Fibroblast of peridontal ligament (primary cell): Measurements from ENCODE around the gene MTFMT.
"Not testable (repeated sequence)": the region's sequence is repeated elsewhere in the genome, so short reads cannot be mapped to it uniquely, and the experiment has no call there.

ENCODE experiments used
- DNase-seq: peaks from one replicate; pipeline ENCODE4 v3.0.0-alpha.2; 2010; ENCODE audit errors: extremely low read depth

MTFMT gene

DNA sequence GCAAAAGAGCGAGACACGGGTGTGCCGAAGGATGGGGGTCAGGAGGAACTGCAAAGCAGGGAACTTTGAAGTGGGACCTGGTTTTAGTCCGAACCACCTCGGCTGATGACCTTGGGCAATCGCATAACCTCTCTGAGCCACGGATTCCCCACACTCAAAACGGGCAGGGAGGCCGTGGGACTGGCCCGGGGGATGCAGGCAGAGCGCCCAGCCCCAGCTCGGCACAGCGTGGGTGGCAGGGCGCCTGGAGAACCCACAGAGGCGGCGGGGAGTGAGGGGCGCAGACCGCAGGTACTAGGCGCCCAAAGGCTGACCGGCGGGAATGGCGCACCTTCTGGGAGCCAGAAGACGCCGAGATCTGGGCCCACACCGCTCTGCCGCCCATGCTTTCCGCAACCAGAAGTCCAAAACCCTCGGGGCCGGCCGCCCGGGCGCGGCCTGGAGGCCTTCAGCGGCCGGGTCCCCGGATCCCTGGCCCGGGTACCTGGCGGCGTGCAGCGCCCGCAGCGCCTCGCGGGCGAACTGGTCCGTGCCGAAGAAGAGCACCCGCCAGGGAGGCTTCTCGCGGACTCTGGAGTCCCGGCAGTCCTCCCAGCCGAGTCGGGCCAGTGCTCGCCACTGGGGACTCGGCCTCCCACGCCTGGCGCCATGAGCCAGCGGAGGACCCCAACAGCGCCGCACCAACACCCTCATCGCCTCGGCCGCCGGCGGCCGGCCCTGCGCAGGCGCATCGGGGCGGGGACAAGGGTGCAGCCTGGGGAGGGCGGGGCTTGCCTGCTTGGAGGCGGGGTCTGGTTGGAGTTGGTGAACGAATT is at the start of gene MTFMT:
Gene MTFMT, minus strand, starts transcription at position 719 of the 815 bp plus-strand sequence. Its CDS starts 26 bp downstream, at position 693.
- DNase-seq, result peak; percentile 63

- DNase-seq, result peak; percentile 57
These were observed 48.5 kb upstream of the MTFMT start for GRCh38 chr15:65077981-65078352.

- no peak for DNase-seq
These were observed 48.0 kb upstream of the MTFMT start for GRCh38 chr15:65077291-65077980.

DNA sequence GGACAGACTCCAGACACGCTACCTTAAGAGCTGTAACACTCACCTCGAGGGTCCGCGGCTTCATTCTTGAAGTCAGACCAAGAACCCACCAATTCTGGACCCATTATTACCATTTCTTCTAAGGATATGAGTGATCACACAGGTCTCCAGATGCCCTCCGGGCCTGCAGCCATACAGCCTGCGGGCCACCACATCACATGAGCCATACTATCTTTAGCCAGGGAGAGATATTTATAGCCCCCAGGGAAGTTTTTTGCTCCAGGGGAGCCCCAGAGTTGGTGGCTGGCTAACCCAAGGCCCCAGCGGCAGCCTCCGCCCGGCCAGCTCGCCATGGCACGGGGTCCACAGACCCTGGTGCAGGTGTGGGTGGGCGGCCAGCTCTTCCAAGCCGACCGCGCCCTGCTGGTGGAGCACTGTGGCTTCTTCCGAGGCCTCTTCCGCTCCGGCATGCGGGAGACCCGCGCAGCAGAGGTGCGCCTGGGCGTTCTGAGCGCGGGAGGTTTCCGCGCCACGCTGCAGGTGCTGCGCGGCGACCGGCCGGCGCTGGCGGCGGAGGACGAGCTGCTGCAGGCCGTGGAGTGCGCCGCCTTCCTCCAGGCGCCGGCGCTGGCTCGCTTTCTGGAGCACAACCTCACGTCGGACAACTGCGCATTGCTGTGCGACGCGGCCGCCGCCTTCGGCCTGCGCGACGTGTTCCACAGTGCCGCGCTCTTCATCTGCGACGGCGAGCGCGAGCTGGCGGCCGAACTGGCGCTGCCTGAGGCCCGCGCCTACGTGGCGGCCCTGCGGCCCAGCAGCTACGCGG is 47.2 kb upstream of the MTFMT start, which contains the start of gene KBTBD13:
Gene KBTBD13, plus strand, starts transcription at position 261 of the 805 bp plus-strand sequence. Its CDS starts 70 bp downstream, at position 331.
- DNase-seq, result no peak

- not testable (repeated sequence) for DNase-seq
These were observed 46.4 kb upstream of the MTFMT start for GRCh38 chr15:65075607-65076395.

- not testable (repeated sequence) for DNase-seq
These were observed 45.5 kb upstream of the MTFMT start for GRCh38 chr15:65074946-65075345.

DNA sequence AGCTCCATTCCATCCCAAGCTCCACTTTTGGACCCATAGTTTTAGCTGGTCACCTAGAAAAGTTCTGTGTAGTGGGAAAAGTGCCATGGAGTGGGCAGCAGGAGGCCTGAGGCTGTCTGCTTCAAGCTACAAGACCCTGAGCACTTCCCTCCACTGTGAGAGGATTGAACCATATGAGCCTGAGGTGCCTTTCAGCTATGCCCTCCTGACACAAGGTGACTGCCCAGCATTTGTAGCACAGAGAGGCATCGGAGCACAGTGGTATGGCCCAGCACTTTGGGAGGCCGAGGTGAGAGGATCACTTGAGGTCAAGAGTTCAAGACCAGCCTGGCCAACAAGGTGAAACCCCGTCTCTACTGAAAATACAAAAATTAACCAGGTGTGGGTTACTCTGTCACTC is 43.2 kb upstream of the MTFMT start:
- DNase-seq, result no peak

DNA sequence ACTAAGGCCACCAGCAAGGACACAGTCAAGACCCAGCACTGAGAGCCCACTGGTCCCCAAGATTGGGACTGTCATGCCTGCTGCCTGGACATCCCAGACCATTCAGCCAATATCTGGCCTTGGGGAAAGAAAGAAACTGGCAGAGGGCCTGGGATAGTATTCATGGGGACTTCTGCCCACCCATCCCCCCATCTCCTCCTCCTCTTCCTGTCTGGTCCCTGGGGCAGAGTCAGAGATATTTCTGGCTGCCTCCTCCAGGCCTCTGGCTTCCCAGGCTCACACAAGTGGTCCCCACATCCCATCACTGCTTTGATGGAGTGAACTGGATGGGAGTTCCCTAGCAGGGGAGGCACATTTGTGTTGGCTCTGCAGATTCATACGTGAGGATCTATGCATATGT is 42.6 kb upstream of the MTFMT start:
- peak; percentile 22 for DNase-seq

DNA sequence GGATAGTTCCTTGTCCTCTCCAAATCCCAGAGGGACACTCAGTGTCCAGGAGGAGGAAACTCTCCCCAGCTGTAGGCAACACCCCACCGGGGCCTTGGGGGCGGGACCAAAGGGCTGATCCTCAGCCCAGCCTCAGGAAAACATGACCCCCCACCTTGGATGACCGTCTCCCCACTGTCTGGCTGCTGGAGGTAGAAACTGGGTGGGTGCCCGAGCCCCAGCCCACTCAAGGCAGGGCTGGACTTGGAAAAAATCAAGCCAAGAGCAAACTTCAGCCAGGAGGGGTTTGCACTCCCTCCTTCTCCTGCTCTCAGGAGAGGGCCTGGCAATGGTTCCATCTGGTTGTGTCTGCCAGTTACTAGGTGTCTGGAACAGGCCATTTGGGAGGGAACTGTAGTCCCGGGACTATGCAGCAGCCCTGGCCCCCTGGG is 42.0 kb upstream of the MTFMT start:
- no peak for DNase-seq

- no peak for DNase-seq
These were observed 40.5 kb upstream of the MTFMT start for GRCh38 chr15:65069779-65070546.

GRCh38 chr15:65069179-65069578 is 39.7 kb upstream of the MTFMT start:
- peak; percentile 99 for DNase-seq

- DNase-seq, result peak; percentile 82
These were observed 39.0 kb upstream of the MTFMT start for GRCh38 chr15:65068403-65068788.

DNA sequence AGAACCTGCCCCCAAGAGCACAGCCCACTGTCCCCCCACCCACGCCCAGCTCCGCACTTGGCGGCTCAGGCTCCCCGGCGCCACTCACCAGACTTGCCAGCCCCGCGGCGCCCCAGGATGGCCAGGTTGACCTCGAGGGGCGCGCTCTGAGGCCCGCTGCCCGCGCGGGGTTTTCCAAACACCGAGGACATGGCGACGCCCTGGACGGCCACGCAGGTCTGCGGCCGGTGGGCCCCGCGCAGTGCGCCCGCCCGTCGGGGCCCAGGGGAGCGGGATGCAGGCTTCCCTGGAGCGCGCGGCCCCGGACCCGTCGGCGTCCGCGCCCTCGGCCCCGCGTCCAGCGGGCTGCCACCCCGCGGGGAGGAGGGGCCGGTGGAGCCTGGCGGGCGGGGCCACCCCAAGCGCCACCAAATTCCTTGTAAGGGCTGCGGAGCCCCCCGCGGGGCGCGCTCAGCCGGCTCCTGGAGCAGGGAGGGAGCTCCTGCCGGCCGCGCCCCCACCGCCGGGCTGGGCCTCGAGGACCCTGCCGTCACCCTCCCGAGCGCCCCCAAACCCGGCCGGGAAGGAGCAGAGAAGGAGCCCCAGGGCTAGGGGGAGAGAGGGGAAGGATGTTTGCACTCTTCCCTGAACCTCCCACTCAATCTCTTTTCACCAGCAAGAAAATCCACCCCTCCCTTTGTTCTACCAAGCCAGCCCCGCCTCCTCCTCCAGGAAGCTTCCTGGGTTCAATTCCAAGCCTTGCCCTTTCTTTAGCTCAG is 38.4 kb upstream of the MTFMT start, which contains the start of gene RASL12:
Gene RASL12, minus strand, starts transcription at position 347 of the 758 bp plus-strand sequence. Its CDS starts 156 bp downstream, at position 191.
- DNase-seq, result no peak

- DNase-seq, result no peak
These were observed 37.8 kb upstream of the MTFMT start for GRCh38 chr15:65067317-65067644.

DNA sequence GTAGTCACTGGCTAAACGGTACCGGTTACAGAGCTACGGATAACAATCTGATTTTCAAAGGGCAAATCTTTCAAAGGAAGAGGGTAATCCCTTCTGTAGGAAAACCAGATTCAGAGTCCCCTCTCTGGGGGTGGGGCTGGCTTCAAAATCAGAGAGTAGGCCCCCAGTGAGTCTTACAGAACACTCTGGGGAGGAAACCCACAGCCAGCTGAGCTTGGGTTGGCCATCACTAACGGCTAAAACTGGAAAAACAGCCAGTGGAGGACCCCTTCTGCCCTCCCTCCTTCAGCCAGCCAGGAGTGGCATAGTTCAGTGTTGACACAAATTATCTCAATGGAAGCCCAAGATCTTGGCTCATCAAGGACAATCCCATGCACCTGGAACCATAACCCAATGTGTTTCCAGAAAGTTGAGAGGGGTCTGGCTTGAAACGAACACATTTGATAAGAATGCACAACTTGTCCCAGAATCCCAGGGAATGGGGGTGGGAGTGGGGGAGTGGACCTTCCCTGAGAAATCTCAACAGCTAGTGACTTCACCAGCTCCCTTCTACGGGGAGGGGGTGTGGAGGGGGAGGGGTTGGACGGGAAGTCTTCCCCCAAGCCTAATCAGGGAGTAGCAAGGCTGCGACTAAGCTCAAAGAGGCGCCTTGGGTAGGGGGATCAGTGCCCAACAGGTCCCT is 37.3 kb upstream of the MTFMT start:
- DNase-seq, result no peak

- DNase-seq, result peak; percentile 27
These were observed 36.7 kb upstream of the MTFMT start for GRCh38 chr15:65066001-65066634.

- DNase-seq, result no peak
These were observed 33.3 kb upstream of the MTFMT start for GRCh38 chr15:65062726-65063125.

- DNase-seq, result no peak
These were observed 32.6 kb upstream of the MTFMT start for GRCh38 chr15:65062061-65062460.
